Non-pigmented ciliary epithelial cell (primary cell): ENCODE results near the gene TMEM138.

Source experiments
- DNase-seq: peaks from one replicate; pipeline ENCODE4 v3.0.0-alpha.2; 2010; ENCODE audit warnings: low read depth

TMEM138 gene

GRCh38 chr11:61342207-61342803 is 19.9 kb upstream of the TMEM138 start:
- no peak for DNase-seq

GRCh38 chr11:61343792-61344745 is 18.1 kb upstream of the TMEM138 start:
- DNase-seq: no peak

- no peak for DNase-seq
Measured at GRCh38 chr11:61345170-61345610, 17.0 kb upstream of the TMEM138 start.

- DNase-seq: no peak
Measured at GRCh38 chr11:61345954-61346843, 16.0 kb upstream of the TMEM138 start.

GRCh38 chr11:61347916-61348461 is 14.2 kb upstream of the TMEM138 start:
- DNase-seq: no peak

- DNase-seq: no peak
Measured at GRCh38 chr11:61349189-61349751, 12.9 kb upstream of the TMEM138 start.

- DNase-seq: no peak
Measured at GRCh38 chr11:61349916-61350315, 12.3 kb upstream of the TMEM138 start.

GRCh38 chr11:61350336-61350735 is 11.8 kb upstream of the TMEM138 start:
- DNase-seq: no peak

- DNase-seq: no peak
Measured at GRCh38 chr11:61350803-61351202, 11.4 kb upstream of the TMEM138 start.

- no peak for DNase-seq
Measured at GRCh38 chr11:61352038-61352437, 10.1 kb upstream of the TMEM138 start.

- no peak for DNase-seq
Measured at GRCh38 chr11:61353131-61354067, 8.8 kb upstream of the TMEM138 start.

GRCh38 chr11:61354208-61354607 is 8.0 kb upstream of the TMEM138 start:
- no peak for DNase-seq

- DNase-seq: no peak
Measured at GRCh38 chr11:61356706-61357105, 5.5 kb upstream of the TMEM138 start.

GRCh38 chr11:61357233-61357893 is 4.8 kb upstream of the TMEM138 start:
- no peak for DNase-seq

- no peak for DNase-seq
Measured at GRCh38 chr11:61357894-61358239, 4.3 kb upstream of the TMEM138 start.

GRCh38 chr11:61358566-61358965 is 3.6 kb upstream of the TMEM138 start:
- DNase-seq: no peak

- DNase-seq: no peak
Measured at GRCh38 chr11:61359516-61359915, 2.7 kb upstream of the TMEM138 start.

- DNase-seq: no peak
Measured at GRCh38 chr11:61361237-61361740, 885 bp upstream of the TMEM138 start.

GRCh38 chr11:61362542-61362875 is 335 bp downstream of the TMEM138 start:
- no peak for DNase-seq
